OCI-LY7 (cell line): Measurements from ENCODE around the gene ALDH16A1. TPM values are rescaled to one million over a fixed set of nuclear protein-coding genes. Genes with fewer than 3 reads are reported as not detected.

Experiments used
- BruUV-seq: library from RNA; stranded (reverse); fragments of 400-500 nt; replicated peaks from 2 replicates; lab custom pipeline; 2021; lab: Mats Ljungman, UMichigan
- CTCF ChIA-PET: fragments of 300-600 bp; sonication (Branson Sonifier 250); formaldehyde crosslinking; loops from one replicate; lab custom pipeline; 2022; ENCODE audit warnings: antibody characterized with exemption; ENCODE audit not compliant: unreplicated experiment; lab: Charles Lee
- POLR2A ChIA-PET: fragments of 300-600 bp; sonication (Branson Sonifier 250); formaldehyde crosslinking; loops from one replicate; lab custom pipeline; 2022; ENCODE audit warnings: antibody characterized with exemption; lab: Charles Lee
- DNase-seq: peaks from one replicate; pipeline ENCODE4 v3.0.0-alpha.2; 2015; ENCODE audit warnings: low spot score
- H2AFZ ChIP-seq: fragments of 200-600 bp; sonication (generic), shearing (Covaris generic); 2 replicates; pipeline ENCODE4 v1.6.1; 2014; ENCODE audit warnings: mild to moderate bottlenecking, antibody characterized with exemption, low read length, moderate library complexity
- H3K27ac ChIP-seq: fragments of 200-600 bp; sonication (generic); 2 replicates; pipeline ENCODE4 v1.5.1; 2014; ENCODE audit warnings: mixed run types, low read depth, mild to moderate bottlenecking, moderate library complexity, low read length, inconsistent platforms; ENCODE audit not compliant: poor library complexity, severe bottlenecking
- H3K36me3 ChIP-seq: fragments of 200-600 bp; sonication (generic); 2 replicates; pipeline ENCODE4 v1.6.1; 2014; ENCODE audit warnings: mild to moderate bottlenecking, antibody characterized with exemption, low read length, moderate library complexity, mixed read lengths; ENCODE audit not compliant: insufficient read depth
- H3K4me1 ChIP-seq: fragments of 200-600 bp; sonication (generic); 2 replicates; pipeline ENCODE4 v1.5.1; 2014; ENCODE audit warnings: mild to moderate bottlenecking, low read length; ENCODE audit not compliant: insufficient read depth, poor library complexity, severe bottlenecking
- H3K4me2 ChIP-seq: fragments of 200-600 bp; sonication (generic); 2 replicates; pipeline ENCODE4 v1.6.1; 2014; ENCODE audit warnings: mild to moderate bottlenecking, low read length
- H3K4me3 ChIP-seq: fragments of 200-600 bp; sonication (generic); 2 replicates; pipeline ENCODE4 v1.5.1; 2014; ENCODE audit warnings: mild to moderate bottlenecking, low read depth, low read length; ENCODE audit not compliant: poor library complexity, severe bottlenecking
- H3K79me2 ChIP-seq: fragments of 200-600 bp; sonication (generic); 2 replicates; pipeline ENCODE4 v1.6.1; 2016; ENCODE audit warnings: low read depth, mild to moderate bottlenecking, low read length, moderate library complexity, mixed read lengths; ENCODE audit not compliant: insufficient read depth
- H3K9me2 ChIP-seq: fragments of 200-600 bp; sonication (generic); 2 replicates; pipeline ENCODE4 v1.6.1; 2016; ENCODE audit warnings: mild to moderate bottlenecking, low read length, mixed read lengths; ENCODE audit not compliant: insufficient read depth
- H3K9me3 ChIP-seq: fragments of 200-600 bp; sonication (generic); 2 replicates; pipeline ENCODE4 v1.6.1; 2014; ENCODE audit warnings: mild to moderate bottlenecking, mixed run types, low read length, mixed read lengths
- H4K20me1 ChIP-seq: fragments of 200-600 bp; sonication (generic); 2 replicates; pipeline ENCODE4 v1.6.1; 2014; ENCODE audit warnings: mild to moderate bottlenecking, antibody characterized with exemption, low read length, moderate library complexity, mixed read lengths; ENCODE audit not compliant: insufficient read depth
- EZH2phosphoT487 ChIP-seq: fragments of 200-600 bp; sonication (generic); IDR thresholded peaks from 2 replicates; pipeline ENCODE4 v1.6.1; 2018; ENCODE audit warnings: low read depth, borderline replicate concordance, mild to moderate bottlenecking, mixed run types, antibody characterized with exemption, low read length, moderate library complexity, mixed read lengths
- intact Hi-C: fragments of 100-400 bp; cut with micrococcal nuclease; formaldehyde crosslinking; loops from one replicate; pipeline ENCODE4 v1.10.0; 2022; ENCODE audit not compliant: unreplicated experiment
- total RNA-seq, 2 experiments: library from RNA; depleted of rRNA in 1 of 2; stranded (reverse); fragments of >200 nt in 1 of 2; shearing (Covaris generic) in 1 of 2; gene quantifications; 2 replicates each; pipeline ENCODE4 v1.2.3, GENCODE V29; 2014 to 2022
- TF ChIP-seq, protein P1 (sequence below): fragments of 200-600 bp; sonication (generic); conservative IDR thresholded peaks from 2 replicates; pipeline ENCODE4 v1.5.1; 2014; ENCODE audit warnings: mild to moderate bottlenecking, antibody characterized with exemption, low read length, moderate library complexity, mixed read lengths

Gene ALDH16A1
- total RNA-seq, 2 experiments from 2014 or later = 26.0 to 55.4 TPM

DNA sequence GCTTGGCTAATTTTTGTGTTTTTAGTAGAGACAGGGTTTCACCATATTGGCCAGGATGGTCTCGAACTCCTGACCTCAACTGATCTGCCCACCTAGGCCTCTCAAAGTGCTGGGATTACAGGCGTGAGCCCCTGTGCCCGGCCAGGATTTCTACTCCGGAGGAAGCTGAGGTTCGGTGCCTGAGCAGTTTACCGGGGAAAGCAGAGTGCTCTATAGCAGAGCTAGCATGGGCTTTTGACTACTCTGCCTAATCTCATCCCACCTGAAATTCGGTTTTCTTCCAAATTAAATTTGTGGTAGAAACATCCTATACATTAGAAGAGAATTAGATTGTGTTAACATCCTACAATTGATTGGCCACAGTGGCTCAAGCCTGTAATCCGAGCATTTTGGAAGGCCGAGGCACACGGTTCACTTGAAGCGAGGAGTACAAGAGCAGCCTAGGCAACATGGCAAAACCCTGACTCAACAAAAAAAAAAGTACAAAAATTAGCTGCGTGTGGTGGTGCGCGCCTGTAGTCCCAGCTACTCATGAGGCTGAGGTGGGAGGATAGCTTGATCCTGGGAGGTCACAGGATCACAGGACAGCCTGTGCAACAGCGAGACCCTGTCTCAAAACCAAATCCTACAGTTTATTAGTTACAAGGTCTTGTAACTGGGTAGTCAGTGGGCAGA is 36.0 kb downstream of the ALDH16A1 start:
- TF ChIP-seq, protein P1, sequence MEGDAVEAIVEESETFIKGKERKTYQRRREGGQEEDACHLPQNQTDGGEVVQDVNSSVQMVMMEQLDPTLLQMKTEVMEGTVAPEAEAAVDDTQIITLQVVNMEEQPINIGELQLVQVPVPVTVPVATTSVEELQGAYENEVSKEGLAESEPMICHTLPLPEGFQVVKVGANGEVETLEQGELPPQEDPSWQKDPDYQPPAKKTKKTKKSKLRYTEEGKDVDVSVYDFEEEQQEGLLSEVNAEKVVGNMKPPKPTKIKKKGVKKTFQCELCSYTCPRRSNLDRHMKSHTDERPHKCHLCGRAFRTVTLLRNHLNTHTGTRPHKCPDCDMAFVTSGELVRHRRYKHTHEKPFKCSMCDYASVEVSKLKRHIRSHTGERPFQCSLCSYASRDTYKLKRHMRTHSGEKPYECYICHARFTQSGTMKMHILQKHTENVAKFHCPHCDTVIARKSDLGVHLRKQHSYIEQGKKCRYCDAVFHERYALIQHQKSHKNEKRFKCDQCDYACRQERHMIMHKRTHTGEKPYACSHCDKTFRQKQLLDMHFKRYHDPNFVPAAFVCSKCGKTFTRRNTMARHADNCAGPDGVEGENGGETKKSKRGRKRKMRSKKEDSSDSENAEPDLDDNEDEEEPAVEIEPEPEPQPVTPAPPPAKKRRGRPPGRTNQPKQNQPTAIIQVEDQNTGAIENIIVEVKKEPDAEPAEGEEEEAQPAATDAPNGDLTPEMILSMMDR = no peak
- no peak for TF ChIP-seq EZH2phosphoT487
- ChIA-PET POLR2A (interaction anchor here (0.6 to 1.1 kb wide), 2 partner anchors 16 to 214 kb away, joined by 4 to 5 read pairs; partner anchors contain the start of gene FLT3LG), CTCF (no interaction called here)
- Histone ChIP-seq H2AFZ (no peak overlapping the region), H4K20me1 (peaks cover 12% of the 10 kb centered on the region; the same call in 1 of the 2 replicates), H3K27ac (peak overlapping the region; percentile 94), H3K4me3 (peak overlapping the region; percentile 95), H3K4me1 (peaks cover 42% of the 10 kb centered on the region), H3K36me3 (peaks cover 61% of the 10 kb centered on the region), H3K79me2 (peaks cover 34% of the 10 kb centered on the region), H3K4me2 (peak overlapping the region; percentile 80), H3K9me2 (no peaks in the 10 kb centered on the region), H3K9me3 (no peaks in the 10 kb centered on the region)
- intact Hi-C loops = loop anchor here (5.0 kb wide), 1 partner anchor 37 kb away; the partner anchor contains the start of genes ALDH16A1 and PIH1D1
- no TSS peak for BruUV-seq
- no peak for DNase-seq

DNA sequence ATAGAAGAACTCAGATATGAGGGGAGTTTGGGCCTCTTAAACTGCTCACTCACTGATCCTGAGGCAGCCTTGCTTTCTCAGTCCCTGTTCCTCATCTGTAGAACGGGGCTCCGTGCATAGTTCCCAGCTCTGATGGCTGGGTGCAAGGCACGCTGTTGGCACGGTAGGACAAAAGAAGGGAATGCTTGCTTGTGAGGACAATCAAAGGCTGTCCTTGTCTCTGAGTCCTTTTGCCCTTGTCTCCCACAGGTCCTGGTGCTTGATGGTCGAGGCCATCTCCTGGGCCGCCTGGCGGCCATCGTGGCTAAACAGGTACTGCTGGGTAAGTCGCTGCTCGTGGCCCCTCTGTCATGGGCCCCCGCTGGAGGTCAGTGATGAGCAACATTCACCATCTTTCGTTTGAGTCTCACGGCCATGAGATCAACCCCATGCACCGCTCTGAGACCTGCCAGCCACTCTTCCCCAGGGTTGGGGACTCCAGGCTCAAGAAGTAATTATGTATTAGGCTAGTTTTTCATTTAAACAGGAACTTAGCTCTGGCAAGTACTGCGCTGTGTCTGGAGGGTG is 36.7 kb downstream of the ALDH16A1 start:
- peak overlapping the region; percentile 94 for H3K27ac ChIP-seq
- intact Hi-C loops = loop anchor here (5.0 to 10.0 kb wide), 3 partner anchors 37 to 855 kb away; partner anchors contain the start of genes ALDH16A1, AP2A1, DBP and PIH1D1
- peaks cover 12% of the 10 kb centered on the region; the same call in 1 of the 2 replicates for H4K20me1 ChIP-seq
- peak; percentile 78 for DNase-seq
- H3K4me1 ChIP-seq = peaks cover 49% of the 10 kb centered on the region
- no peak overlapping the region for H2AFZ ChIP-seq
- peaks cover 34% of the 10 kb centered on the region for H3K79me2 ChIP-seq
- H3K9me2 ChIP-seq = no peaks in the 10 kb centered on the region
- TF ChIP-seq, protein P1 = peak; percentile 78
- no peak for TF ChIP-seq EZH2phosphoT487
- H3K4me2 ChIP-seq = peak overlapping the region; percentile 80
- H3K9me3 ChIP-seq = no peaks in the 10 kb centered on the region
- H3K4me3 ChIP-seq = peak overlapping the region; percentile 95
- POLR2A ChIA-PET = interaction anchor here (1.1 kb wide), 1 partner anchor 16 kb away, joined by 4 read pairs; the partner anchor contains the start of gene FLT3LG
- CTCF ChIA-PET = no interaction called here
- peaks cover 61% of the 10 kb centered on the region for H3K36me3 ChIP-seq
- no TSS peak for BruUV-seq
